GM21825 (cell line): ENCODE data around the gene PLA2G12B.
"Not testable (repeated sequence)": the region's sequence is repeated elsewhere in the genome, so short reads cannot be mapped to it uniquely, and the experiment has no call there.

ENCODE experiments used
- ATAC-seq: cut with Tn5 transposase; IDR thresholded peaks from one replicate; pipeline ENCODE4 v1.9.1; 2021; ENCODE audit warnings: mild to moderate bottlenecking, moderate library complexity; ENCODE audit not compliant: unreplicated experiment

Gene PLA2G12B

GRCh38 chr10:72954596-72955554 lies at the start of gene PLA2G12B:
PLA2G12B (minus strand) TSS chr10:72954806; CDS start chr10:72954685, 121 bp downstream.
- no peak for ATAC-seq

- no peak for ATAC-seq
Observed at GRCh38 chr10:73003822-73004221, 49.2 kb upstream of the PLA2G12B start.

DNA sequence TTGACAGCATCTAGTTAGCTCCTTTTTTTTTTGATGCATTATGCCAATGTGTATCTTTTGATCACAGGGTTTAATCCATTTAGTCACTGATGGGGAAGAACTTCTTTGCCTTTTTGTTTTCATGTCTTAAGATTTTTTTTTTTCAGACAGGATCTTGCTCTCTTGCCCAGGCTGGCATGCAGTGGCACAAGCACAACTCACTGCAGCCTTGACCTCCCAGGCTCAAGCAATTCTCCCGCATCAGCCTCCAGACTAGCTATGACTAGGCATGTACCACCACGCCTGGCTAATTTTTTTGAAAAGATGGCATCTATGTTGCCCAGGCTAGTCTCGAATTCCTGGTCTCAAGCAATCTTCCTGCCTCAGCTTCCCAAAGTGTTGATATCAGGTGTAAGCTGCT lies 46.4 kb upstream of the PLA2G12B start:
- ATAC-seq: no peak

DNA sequence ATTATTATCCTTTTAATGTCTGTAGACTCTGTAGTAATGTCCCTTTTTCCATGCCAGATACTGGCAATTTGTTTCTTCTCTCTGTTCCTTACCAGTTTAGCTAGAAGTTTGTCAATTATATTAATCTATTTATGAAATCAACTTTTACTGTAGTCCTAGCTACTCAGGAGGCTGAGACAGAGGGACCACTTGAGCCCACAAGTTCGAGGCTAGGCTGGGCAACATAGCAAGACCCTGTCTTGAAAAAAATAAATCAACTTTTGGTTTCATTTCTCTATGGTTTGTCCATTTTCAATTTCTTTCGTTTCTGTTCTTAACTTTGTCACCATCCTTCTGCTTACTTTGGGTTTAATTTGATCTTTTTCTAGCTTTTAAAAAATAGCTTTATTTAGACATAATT lies 42.5 kb upstream of the PLA2G12B start:
- ATAC-seq: no peak

DNA sequence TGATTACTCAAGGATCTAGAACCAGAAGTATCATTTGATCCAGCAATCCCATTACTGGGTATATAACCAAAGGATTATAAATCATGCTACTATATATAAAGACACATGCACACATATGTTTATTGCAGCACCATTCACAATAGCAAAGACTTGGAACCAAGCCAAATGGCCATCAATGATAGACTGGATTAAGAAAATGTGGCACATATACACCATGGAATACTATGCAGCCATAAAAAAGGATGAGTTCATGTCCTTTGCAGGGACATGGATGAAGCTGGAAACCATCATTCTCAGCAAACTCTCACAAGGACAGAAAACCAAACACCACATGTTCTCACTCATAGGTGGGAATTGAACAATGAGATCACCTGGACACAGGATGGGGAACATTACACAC lies 40.9 kb upstream of the PLA2G12B start:
- ATAC-seq: not testable (repeated sequence)

GRCh38 chr10:72989771-72990170 lies 35.2 kb upstream of the PLA2G12B start:
- ATAC-seq: not testable (repeated sequence)

- not testable (repeated sequence) for ATAC-seq
Observed at GRCh38 chr10:72984618-72985017, 30.0 kb upstream of the PLA2G12B start.

DNA sequence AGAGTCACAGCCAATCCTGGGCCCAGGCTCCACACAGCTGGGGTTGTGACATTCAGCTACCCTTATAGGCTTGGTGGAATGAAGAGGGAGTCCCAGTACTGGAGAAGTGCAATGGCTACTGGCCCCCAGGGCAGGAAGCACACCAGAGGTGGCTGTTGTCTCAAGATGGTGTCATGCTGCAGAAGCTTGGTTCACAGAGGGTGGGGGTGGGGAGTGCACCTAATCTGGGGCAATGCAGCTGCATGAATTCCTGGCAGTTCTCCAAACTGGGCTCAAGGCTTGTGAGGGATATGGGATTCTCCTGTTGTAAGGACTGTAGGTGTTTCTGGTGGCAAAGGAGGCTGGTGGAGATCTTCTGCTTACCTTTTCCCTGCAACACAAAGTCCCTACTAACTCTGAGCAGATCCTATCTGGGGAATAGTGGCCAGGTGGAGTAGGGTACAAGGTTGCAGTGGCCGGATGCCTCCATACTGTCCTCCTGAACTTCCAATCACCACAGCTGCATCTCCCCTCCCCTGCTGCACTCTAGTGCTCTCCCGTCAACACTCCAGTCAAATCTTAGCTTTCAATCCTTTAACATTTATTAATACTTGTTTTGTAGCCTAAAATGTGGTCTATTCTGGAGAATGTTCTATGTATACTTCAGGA lies 27.4 kb upstream of the PLA2G12B start:
- ATAC-seq: no peak

DNA sequence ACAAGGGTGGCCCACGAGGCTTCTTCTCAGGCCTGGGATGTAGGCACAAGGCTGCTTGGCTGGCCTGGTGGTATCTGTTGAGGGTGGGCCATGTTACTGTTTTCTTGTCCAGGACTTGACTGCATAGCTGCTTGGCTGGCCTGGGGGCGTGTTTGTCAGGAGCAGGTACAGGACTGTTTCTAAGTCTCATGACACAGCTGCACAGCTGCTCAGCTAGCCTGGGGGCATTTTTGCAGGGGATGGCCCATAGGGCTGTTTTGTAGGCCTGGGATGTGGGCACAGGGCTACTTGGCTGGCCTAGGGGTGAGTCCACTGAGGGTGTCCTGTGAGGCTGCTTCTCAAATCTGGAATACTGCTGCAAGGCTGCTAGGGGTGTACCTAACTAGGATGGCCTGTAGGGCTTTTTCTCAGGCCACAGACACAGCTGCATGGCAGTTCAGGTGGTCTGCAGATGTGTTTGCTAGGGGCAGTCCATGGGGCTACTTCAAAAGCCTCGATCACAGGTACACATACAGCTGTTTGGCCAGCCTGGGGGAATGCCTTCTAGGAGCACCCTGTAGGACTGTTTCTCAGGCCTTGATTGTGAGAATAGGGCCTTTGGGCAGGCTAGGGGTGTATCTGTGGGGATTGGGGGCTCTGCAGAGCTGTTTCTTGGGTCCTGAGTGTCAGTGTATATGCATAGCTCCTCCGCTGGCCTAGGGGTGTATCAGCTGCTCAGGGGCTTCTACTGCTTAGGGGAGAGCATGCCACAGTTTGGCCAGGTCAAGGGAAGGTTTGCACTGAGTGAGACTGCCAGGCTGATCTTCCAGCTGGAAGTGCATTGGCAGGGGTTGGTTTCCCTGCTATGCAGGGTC lies 26.6 kb upstream of the PLA2G12B start:
- no peak for ATAC-seq

GRCh38 chr10:72980348-72980747 lies 25.7 kb upstream of the PLA2G12B start:
- ATAC-seq: no peak

DNA sequence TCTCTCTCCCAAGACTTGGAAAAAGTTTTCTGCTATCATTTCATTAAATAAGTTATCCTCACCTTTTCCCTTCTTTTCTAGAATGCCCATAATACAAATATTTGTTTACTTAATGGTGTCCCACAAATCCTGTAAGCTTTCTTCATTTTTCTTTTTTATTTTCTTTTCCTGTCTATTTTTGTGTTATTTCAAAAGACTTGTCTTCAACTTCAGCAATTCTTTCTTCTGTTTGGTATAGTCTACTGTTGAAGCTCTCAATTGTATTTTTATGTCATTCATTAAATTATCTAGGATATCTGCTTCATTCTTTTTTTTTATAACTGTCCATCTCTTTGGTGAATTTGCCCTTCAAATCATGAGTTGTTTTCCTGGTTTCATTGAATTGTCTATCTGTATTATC lies 25.1 kb upstream of the PLA2G12B start:
- no peak for ATAC-seq

DNA sequence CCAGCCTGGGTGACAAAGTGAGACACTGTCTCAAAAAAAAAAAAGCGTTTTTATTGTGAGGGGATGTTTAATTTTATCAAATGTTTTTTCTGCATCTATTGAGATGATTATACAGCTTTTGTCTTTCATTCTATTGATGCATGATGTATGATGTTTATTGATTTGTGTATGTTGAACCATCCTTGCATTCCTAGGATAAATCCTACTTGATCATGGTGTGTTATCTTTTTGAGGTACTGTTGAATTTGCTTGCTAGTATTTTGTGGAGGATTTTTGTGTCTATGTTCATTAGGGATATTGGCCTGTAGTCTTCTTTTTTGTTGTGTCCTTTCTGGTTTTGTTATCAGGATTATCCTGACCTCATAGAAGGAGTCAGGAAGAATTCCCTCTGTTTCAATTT lies 22.3 kb upstream of the PLA2G12B start:
- no peak for ATAC-seq

GRCh38 chr10:72956001-72956400 lies 1.4 kb upstream of the PLA2G12B start:
- no peak for ATAC-seq

DNA sequence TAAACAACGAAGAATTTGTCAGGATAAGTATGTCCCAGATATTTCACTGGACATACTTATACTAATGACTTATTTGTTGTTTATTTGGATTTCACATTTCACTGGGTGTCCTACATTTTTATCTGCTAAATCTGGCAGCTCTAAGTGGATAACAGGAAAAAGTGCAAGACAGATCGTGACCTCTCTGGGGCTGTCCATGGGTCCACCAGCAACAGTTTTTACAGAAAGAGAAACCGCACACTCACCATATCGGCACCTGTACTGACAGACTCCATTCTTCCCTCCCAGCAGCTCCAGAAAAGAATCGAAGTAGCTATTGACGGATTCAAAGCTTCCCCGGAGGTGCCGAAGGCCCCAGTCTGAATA lies 393 bp downstream of the PLA2G12B start:
- no peak for ATAC-seq

GRCh38 chr10:72953687-72954086 lies 919 bp downstream of the PLA2G12B start:
- ATAC-seq: no peak

GRCh38 chr10:72952642-72953158 lies 1.9 kb downstream of the PLA2G12B start:
- ATAC-seq: no peak

DNA sequence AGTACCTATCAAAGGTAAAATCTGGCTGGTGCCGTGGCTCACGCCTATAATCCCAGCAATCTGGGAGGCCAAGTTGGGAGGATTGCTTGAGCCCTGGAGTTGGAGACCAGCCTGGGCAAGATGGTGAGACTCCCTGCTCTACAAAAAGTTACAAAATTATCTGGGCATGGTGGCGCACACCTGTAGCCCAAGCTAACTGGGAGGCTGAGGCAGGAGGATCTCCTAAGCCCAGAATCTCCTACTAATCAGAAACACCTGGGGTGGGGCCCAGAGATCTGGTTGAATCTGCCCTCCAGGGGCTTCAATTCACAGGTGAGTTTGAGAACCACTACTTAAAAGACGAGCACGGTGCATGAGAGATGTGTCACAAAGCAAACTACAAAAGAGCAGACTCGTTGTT lies 2.4 kb downstream of the PLA2G12B start:
- no peak for ATAC-seq

- no peak for ATAC-seq
Observed at GRCh38 chr10:72951760-72952159, 2.8 kb downstream of the PLA2G12B start.

GRCh38 chr10:72948762-72949161 lies 5.8 kb downstream of the PLA2G12B start:
- ATAC-seq: no peak

GRCh38 chr10:72946963-72947362 lies 7.6 kb downstream of the PLA2G12B start:
- ATAC-seq: no peak
